GM23248 (cell line): ENCODE data around the gene PEMT.

Experiments
- EZH2 ChIP-seq: fragments of 200-600 bp; sonication (generic); IDR thresholded peaks from 2 replicates; pipeline ENCODE4 v1.6.1; 2018; ENCODE audit warnings: antibody characterized with exemption, mild to moderate bottlenecking; ENCODE audit not compliant: insufficient read depth, poor library complexity, severe bottlenecking
- EZH2phosphoT487 ChIP-seq: fragments of 200-600 bp; sonication (generic); IDR thresholded peaks from 2 replicates; pipeline ENCODE4 v1.6.1; 2018; ENCODE audit warnings: antibody characterized with exemption, moderate library complexity, mild to moderate bottlenecking, low read depth; ENCODE audit not compliant: insufficient read depth

- no peak for TF ChIP-seq EZH2phosphoT487
- no peak for TF ChIP-seq EZH2
These were observed 97.5 kb downstream of the PEMT start for GRCh38 chr17:17493986-17494466.
